CD4-positive, alpha-beta T cell treated with Interleukin-1 beta for 1 hour (primary cell): ENCODE measurements around the gene NUDT16L1.

Experiments used
- DNase-seq, 2 donors: peaks; one replicate each; pipeline ENCODE4 v3.0.0-alpha.2; 2020 to 2022

NUDT16L1 gene

DNA sequence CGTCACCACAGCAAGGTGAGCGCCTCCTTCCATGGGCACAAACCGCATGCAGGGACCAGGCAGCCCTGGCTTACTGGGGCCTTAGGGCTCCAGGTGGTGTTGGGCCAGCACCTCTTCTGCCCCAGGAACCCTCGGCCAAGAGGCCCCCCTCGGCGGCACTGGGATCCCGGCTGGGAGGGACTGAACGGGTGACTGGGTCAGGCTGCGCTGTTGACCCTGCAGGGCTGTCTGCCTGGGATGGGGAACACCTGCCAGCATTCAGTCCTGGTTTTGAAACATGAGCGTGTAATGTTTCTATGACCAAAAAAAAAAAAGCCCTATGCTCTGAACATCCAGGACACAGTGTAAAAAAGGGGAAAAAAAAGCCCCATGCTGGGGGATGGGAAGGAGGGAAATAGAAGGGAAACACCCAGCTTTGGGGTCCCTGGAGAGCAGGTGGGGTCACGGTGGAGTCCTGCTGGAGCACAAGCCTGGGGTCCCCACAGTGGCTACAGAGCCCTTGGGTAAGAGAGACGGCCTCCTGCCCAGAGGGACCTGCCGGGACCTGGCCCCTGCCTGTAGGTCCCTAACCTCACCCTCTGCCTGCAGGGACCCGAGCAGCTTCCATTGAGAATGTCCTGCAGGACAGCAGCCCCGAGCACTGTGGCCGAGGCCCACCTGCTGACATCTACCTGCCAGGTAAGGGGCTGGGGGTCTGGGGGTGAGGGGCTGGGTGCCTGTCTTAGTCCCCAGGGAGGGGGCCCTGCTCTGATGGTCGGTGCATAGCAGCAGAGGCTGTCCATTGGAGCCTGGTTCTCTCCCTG, 9.9 kb upstream of the NUDT16L1 start:
- DNase-seq: no peak

GRCh38 chr16:4684058-4684715, 9.2 kb upstream of the NUDT16L1 start:
- no peak for DNase-seq

GRCh38 chr16:4684763-4685162, 8.6 kb upstream of the NUDT16L1 start:
- no peak for DNase-seq

- no peak for DNase-seq
These were observed 8.1 kb upstream of the NUDT16L1 start for GRCh38 chr16:4685292-4685691.

- no peak for DNase-seq
These were observed 7.4 kb upstream of the NUDT16L1 start for GRCh38 chr16:4685776-4686496.

DNA sequence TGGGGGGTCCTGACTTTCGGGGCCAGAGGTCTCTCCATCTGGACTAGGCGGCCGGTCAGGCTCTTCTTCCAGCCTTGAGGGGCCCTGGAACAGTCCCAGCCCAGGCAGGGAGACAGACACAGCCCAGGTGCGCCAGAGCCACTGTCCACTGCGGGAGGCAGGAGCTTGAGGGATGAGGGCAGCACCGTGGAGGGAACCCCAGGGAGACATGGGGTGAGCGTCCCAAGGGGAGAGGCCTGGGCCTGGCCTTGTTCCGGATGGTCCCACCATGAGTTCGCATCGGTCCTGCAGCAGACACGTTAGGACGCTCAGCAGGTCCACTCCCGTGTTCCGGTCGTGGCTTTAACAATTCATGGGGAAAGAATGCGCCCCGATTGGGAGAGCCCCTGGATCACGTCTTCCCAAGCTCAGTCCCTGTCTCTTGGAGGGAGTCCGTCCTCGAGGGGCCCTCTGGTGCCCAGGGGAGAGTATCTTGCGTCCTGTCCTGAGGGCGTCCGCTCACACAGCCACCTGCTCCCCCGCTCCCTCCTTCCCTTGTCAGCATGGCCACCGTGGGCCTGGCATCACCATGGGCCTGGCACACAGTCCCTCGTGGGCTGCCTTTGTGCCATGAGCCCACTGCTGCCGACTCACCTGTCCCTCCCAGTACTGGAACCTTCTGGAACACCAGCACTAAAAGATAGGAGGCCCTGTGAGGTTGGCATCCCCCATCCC, 6.7 kb upstream of the NUDT16L1 start:
- DNase-seq: no peak

DNA sequence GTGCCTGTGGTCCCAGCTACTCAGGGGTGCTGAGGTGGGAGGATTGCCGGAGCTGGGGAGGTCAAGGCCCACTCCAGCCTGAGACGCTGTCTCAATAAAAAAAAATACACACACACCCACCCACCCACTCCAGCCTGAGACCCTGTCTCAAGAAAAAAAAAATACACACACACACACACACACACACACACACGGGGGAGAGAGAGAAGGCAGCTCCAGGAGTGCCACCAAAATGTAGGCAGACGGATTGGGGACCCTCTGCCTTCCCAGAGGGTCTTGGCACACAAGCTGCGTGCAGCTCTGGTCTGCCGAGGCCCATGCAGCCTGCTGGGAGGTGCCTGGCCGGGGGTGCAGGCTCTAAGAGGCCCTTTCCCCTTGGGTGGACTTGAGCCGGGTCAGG, 5.9 kb upstream of the NUDT16L1 start:
- no peak for DNase-seq

DNA sequence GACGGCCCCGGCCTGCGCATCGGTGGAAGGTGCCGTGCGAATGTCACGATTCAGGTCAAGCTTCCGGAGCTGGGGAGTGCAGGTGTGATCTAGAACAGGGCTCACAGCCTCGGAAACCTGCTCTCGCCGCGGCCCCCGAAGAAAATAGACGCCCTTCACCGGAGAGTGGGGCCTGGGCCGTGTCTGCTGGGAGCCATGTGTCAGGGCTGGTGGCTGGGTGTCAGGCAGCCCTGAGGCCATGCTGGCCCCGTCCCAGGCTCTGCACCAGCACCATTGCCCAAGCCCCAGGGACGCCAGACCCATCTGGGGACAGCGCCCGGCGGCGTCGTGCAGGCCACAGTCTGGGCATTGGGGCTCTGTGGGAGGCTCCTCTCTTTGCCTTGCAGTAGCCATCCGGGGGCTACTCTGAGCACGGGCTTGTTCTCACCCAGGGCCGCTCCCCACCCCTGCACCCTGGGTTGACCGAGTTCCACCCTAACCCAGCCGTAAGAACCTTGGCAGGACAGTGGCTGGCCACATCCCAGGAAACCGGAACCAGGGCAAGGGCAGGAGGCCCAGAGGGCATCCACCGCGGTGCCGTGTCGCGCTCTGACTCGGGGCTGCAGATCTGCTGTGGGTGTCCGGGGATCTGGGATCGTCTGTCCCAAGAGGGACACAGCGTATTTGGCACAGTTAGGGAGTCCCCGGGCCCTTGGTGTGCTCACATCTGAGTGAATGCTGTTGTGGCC, 5.3 kb upstream of the NUDT16L1 start:
- no peak for DNase-seq

DNA sequence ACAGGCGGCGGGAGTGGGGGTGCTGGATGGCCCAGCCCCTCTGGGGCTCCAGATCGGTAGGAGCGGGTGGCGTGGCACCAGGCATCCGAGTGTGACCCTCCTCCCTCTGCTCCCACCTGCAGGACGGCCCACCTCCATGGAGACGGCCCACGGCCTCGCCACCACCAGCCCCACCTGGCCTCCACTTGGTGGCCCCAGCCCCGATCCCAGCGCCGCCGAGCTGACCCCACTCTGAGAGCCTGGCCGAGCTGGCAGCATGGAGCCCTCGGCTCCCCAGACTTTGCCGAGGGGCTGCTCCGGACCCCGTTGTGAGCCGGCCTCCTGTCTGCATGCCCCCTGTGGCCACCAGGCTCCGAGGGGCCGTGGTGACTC, 4.7 kb upstream of the NUDT16L1 start:
- DNase-seq: no peak

GRCh38 chr16:4689091-4689671, 4.2 kb upstream of the NUDT16L1 start:
- no peak for DNase-seq

DNA sequence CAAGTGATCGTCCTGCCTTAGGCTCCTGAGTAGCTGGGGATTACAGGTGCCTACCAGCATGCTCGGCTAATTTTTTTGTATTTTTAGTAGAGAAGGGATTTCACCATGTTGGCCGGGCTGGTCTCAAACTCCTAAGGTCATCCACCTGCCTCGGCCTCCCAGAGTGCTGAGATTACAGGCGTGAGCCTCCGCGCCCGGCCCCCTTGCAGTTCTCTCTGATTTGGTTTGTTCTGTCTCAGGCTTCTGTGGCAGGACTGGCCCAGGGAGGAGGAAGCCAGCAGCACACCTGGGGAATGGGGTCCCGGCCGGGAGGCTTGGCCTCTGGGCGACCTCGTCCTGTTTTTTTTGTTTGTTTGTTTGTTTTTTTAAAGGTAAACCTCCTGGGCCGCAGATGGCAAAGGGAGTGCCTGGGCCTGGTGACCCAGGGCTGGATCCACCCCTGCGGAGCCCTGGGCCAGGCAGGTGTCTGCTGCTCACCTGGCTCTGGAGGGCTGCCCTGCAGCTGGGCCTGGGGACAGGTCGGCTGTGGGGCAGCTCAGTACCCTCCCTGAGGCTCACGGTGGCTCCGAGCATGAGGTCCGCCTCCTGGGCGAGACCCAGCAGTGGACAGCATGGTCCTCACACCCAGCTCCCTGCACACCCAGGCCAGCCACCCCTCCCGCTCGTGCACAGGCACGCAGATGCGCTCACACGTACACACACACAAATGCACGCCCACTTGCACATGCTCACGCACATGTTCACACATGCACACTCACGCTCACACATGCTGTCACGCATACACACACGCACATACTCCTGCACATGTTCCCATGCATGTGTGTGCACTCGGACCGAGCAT, 3.3 kb upstream of the NUDT16L1 start:
- no peak for DNase-seq

- no peak for DNase-seq
These were observed 2.3 kb upstream of the NUDT16L1 start for GRCh38 chr16:4690946-4691665.

- DNase-seq: no peak
These were observed 1.5 kb upstream of the NUDT16L1 start for GRCh38 chr16:4691666-4692412.

DNA sequence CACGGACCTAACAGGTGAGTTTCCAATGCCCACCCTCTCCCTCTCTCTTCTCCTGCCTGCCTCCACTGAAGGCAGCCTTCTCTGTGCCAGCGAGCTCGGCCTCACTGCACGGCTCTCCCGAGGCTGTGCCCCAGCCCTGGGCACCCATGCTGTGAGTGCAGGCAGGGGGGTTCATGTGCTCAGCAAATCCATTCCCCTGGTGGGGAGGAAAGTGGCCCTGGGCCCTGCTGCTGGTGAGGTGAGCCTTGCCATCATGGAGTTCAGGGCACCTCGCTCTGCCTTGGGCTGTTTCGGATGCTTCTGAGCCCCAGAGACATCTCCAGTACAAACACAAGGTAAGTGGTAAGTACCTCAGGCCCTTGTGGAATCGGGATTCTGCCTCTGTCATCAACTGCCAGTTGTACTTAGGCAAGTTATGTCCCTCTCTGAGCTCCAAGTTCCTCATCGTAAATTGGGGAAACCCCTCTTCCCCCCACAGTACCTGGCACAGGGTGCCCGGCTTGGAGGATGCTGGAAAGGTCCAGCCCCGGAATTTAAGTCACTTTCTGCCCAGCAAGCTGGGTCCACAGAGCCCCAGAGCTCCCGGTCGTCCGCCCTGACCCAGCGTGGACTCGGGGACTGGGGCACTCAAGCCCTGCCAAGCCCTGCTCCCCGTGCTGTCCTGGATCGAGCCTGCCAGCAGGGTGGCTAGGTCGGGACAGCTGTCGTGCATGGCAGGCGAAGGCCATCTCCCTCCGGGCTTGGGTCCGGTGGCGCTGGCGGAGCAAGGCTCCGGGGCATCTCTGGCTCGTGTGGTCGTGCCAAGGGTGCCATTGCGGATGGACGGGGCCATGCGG, 684 bp upstream of the NUDT16L1 start:
- no peak for DNase-seq

DNA sequence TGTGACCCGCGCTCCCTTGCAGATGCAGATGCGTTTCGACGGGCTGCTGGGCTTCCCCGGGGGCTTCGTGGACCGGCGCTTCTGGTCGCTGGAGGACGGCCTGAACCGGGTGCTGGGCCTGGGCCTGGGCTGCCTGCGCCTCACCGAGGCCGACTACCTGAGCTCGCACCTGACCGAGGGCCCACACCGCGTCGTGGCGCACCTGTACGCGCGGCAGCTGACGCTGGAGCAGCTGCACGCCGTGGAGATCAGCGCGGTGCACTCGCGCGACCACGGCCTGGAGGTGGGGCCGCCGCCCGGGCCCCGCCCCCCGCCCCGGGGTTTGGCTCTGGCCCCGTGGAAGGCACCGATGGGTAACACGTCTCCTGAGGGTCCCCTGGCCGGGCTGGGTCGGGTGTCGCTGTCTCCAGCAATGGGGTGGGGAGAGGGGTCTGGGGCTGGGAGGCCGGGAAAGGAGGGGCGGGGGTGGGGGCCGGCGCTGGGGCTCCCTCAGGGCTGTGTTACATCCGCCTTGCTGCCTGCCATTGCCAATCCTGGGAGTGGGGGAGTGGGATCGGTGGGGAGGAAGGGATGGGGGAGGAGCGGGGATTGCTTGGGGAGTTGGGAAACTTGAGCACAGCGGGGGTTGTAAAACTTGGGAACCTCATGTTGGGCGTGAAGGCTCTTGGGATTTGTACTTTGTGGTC, 737 bp downstream of the NUDT16L1 start:
- DNase-seq: peak; percentile 54

GRCh38 chr16:4694642-4695451, 1.5 kb downstream of the NUDT16L1 start:
- DNase-seq: no peak

DNA sequence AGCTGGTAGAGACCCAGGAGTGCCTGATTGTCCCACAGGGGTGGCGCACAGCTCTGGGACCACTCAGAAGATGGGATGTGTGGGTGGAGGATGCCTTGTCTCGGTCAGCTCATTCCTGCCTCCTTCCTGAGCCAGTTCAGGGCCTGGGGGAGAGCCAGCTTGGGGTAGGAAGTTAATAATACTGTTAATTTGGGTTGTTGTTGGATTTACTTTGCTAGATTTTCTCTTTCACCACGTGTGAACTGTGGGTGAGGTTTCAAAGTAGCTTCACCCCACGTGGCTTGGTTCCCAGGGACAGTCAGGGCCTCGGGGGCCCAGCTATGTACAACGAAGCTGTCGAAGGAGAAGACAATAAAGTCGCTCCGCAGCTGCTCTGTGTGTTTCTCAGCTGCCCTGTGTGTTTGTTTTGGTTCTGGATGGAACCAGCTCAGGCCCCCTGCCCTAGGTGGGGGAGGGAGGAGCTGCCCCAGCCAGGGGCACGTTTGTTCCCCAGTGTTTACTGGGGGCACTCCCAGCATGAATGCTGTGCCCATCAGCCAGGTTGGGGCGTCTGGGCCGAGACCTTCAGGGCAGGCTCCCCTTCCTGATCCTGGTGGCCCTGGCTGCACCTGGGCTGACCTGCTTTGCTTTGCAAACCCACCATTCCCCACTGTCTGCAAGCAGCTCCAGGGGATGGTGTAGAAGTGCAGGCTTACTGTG, 2.3 kb downstream of the NUDT16L1 start:
- no peak for DNase-seq
